H9 (cell line): Measurements from ENCODE around the gene NDC1. TPM values are rescaled to one million over a fixed set of nuclear protein-coding genes. Genes with fewer than 3 reads are reported as not detected.

Experiments used
- DNase-seq: peaks from one replicate; pipeline ENCODE4 v3.0.0-alpha.2; 2017
- H2AFZ ChIP-seq: one replicate; pipeline ENCODE4 v1.6.1; 2013; ENCODE audit warnings: mild to moderate bottlenecking, low read length, control low read depth, moderate library complexity
- H2AK5ac ChIP-seq: 2 replicates; pipeline ENCODE4 v1.6.1; 2013; ENCODE audit warnings: low read length, control low read depth, mixed read lengths; ENCODE audit not compliant: insufficient read length
- H2BK120ac ChIP-seq: one replicate; pipeline ENCODE4 v1.6.1; 2013; ENCODE audit warnings: low read depth, mild to moderate bottlenecking, low read length, control low read depth, inconsistent platforms; ENCODE audit not compliant: poor library complexity, severe bottlenecking
- H2BK12ac ChIP-seq: 2 replicates; pipeline ENCODE4 v1.6.1; 2013; ENCODE audit warnings: low read length, control low read depth, mixed read lengths, low read depth; ENCODE audit not compliant: insufficient read length
- H2BK15ac ChIP-seq: 2 replicates; pipeline ENCODE4 v1.6.1; 2013; ENCODE audit warnings: low read depth, low read length, control low read depth
- H2BK20ac ChIP-seq: one replicate; pipeline ENCODE4 v1.6.1; 2013; ENCODE audit warnings: low read depth, mild to moderate bottlenecking, low read length, control low read depth, inconsistent platforms; ENCODE audit not compliant: poor library complexity, severe bottlenecking
- H2BK5ac ChIP-seq: 2 replicates; pipeline ENCODE4 v1.6.1; 2013; ENCODE audit warnings: low read length, control low read depth, mixed read lengths; ENCODE audit not compliant: insufficient read length
- H3K14ac ChIP-seq: 2 replicates; pipeline ENCODE4 v1.6.1; 2013; ENCODE audit warnings: low read length, control low read depth; ENCODE audit not compliant: insufficient read depth
- H3K18ac ChIP-seq: 2 replicates; pipeline ENCODE4 v1.6.1; 2013; ENCODE audit warnings: low read depth, mild to moderate bottlenecking, mixed read lengths, low read length, control low read depth; ENCODE audit not compliant: insufficient read length
- H3K23ac ChIP-seq: 2 replicates; pipeline ENCODE4 v1.6.1; 2013; ENCODE audit warnings: low read length, control low read depth, mixed read lengths, low read depth; ENCODE audit not compliant: insufficient read length
- H3K23me2 ChIP-seq: 2 replicates; pipeline ENCODE4 v1.6.1; 2013; ENCODE audit warnings: low read depth, mild to moderate bottlenecking, mixed read lengths, low read length, control low read depth; ENCODE audit not compliant: insufficient read length, poor library complexity, severe bottlenecking
- H3K27ac ChIP-seq: 2 replicates; pipeline ENCODE4 v1.5.1; 2013; ENCODE audit warnings: low read length, control low read depth, mixed read lengths, low read depth; ENCODE audit not compliant: insufficient read length
- H3K27me3 ChIP-seq: 2 replicates; pipeline ENCODE4 v1.6.1; 2013; ENCODE audit warnings: low read length, control low read depth, inconsistent platforms; ENCODE audit not compliant: insufficient read depth
- H3K4ac ChIP-seq: 2 replicates; pipeline ENCODE4 v1.6.1; 2013; ENCODE audit warnings: low read depth, mild to moderate bottlenecking, control low read depth, inconsistent platforms, low read length, moderate library complexity
- H3K4me1 ChIP-seq: 2 replicates; pipeline ENCODE4 v1.6.1; 2013; ENCODE audit warnings: low read length, control low read depth, inconsistent platforms; ENCODE audit not compliant: insufficient read depth
- H3K4me2 ChIP-seq: 2 replicates; pipeline ENCODE4 v1.6.1; 2013; ENCODE audit warnings: low read length, control low read depth, mixed read lengths; ENCODE audit not compliant: insufficient read length, insufficient read depth
- H3K56ac ChIP-seq: 2 replicates; pipeline ENCODE4 v1.6.1; 2013; ENCODE audit warnings: low read depth, mild to moderate bottlenecking, mixed read lengths, low read length, control low read depth; ENCODE audit not compliant: insufficient read length
- H3K79me1 ChIP-seq: 2 replicates; pipeline ENCODE4 v1.6.1; 2013; ENCODE audit warnings: low read depth, mild to moderate bottlenecking, moderate library complexity, low read length, control low read depth, inconsistent platforms; ENCODE audit not compliant: insufficient read depth, poor library complexity, severe bottlenecking
- H3K79me2 ChIP-seq: 2 replicates; pipeline ENCODE4 v1.6.1; 2013; ENCODE audit warnings: low read length, control low read depth, inconsistent platforms; ENCODE audit not compliant: insufficient read depth
- H3K9ac ChIP-seq: 2 replicates; pipeline ENCODE4 v1.6.1; 2013; ENCODE audit warnings: low read length, control low read depth, mixed read lengths; ENCODE audit not compliant: insufficient read length; ENCODE audit errors: extremely low read depth
- H3K9me3 ChIP-seq: one replicate; pipeline ENCODE4 v1.6.1; 2013; ENCODE audit warnings: low read depth, low read length, inconsistent platforms; ENCODE audit not compliant: control insufficient read depth
- H3T11ph ChIP-seq: one replicate; pipeline ENCODE4 v1.6.1; 2013; ENCODE audit warnings: mild to moderate bottlenecking, low read length, control low read depth, inconsistent platforms
- H4K20me1 ChIP-seq: one replicate; pipeline ENCODE4 v1.6.1; 2013; ENCODE audit not compliant: control insufficient read depth, insufficient read length, insufficient read depth
- H4K5ac ChIP-seq: 2 replicates; pipeline ENCODE4 v1.6.1; 2013; ENCODE audit warnings: low read depth, mild to moderate bottlenecking, mixed read lengths, low read length, control low read depth; ENCODE audit not compliant: insufficient read length
- H4K8ac ChIP-seq: replicated peaks from 2 replicates; pipeline ENCODE4 v1.6.1; 2013; ENCODE audit warnings: low read length, control low read depth, mixed read lengths, low read depth; ENCODE audit not compliant: insufficient read length
- H4K91ac ChIP-seq: 2 replicates; pipeline ENCODE4 v1.6.1; 2013; ENCODE audit warnings: low read depth, mild to moderate bottlenecking, moderate library complexity, mixed read lengths, low read length, control low read depth; ENCODE audit not compliant: insufficient read length
- H3K27ac Mint-ChIP-seq, 3 experiments: 2 replicates in 2 of 3; 3 replicates in 1 of 3; pipeline ENCODE4 v1.8.0; 2020 to 2021; ENCODE audit warnings: mixed read lengths in 3 of 3, mild to moderate bottlenecking in 1 of 3, moderate library complexity in 1 of 3
- H3K27me3 Mint-ChIP-seq: 2 replicates; pipeline ENCODE4 v1.8.0; 2021; ENCODE audit warnings: low read depth, mild to moderate bottlenecking, moderate library complexity, mixed read lengths
- H3K36me3 Mint-ChIP-seq, 3 experiments: 2 replicates in 2 of 3; 3 replicates in 1 of 3; pipeline ENCODE4 v1.8.0; 2020 to 2021; ENCODE audit warnings: low read depth in 3 of 3, mixed read lengths in 3 of 3; ENCODE audit not compliant: insufficient read depth in 1 of 3
- H3K4me1 Mint-ChIP-seq, 2 experiments: 2 replicates each; pipeline ENCODE4 v1.8.0; 2020; ENCODE audit warnings: mixed read lengths in 2 of 2
- H3K4me3 Mint-ChIP-seq, 2 experiments: 2 replicates in 1 of 2; 3 replicates in 1 of 2; pipeline ENCODE4 v1.8.0; 2020 to 2021; ENCODE audit warnings: mild to moderate bottlenecking in 2 of 2, mixed read lengths in 2 of 2, moderate library complexity in 1 of 2
- H3K9me3 Mint-ChIP-seq, 2 experiments: 2 replicates in 1 of 2; 3 replicates in 1 of 2; pipeline ENCODE4 v1.8.0; 2020; ENCODE audit warnings: mild to moderate bottlenecking in 2 of 2, mixed read lengths in 2 of 2, moderate library complexity in 1 of 2
- WGBS: extraction: QIAGEN DNeasy Blood & Tissue Kit; methylation state at CpG from one replicate; pipeline ENCODE4 v1.1.7; 2013; ENCODE audit warnings: missing lambda C conversion rate, low lambda C conversion rate, mixed read lengths; ENCODE audit not compliant: insufficient read length; ENCODE audit errors: extremely low coverage; 5-methylcytosine and 5-hydroxymethylcytosine counted together
- total RNA-seq: library from RNA; stranded (reverse); gene quantifications from 2 replicates; pipeline ENCODE4 v1.2.1, GENCODE V29; 2021
- TF ChIP-seq, protein P1 (sequence below): fragments of 200-600 bp; sonication (generic); conservative IDR thresholded peaks from 3 replicates; pipeline ENCODE4 v1.8.0; 2021; ENCODE audit warnings: antibody characterized with exemption, mild to moderate bottlenecking

Gene NDC1
- total RNA-seq, 1 experiment from 2014 or later = 49.3 TPM

DNA sequence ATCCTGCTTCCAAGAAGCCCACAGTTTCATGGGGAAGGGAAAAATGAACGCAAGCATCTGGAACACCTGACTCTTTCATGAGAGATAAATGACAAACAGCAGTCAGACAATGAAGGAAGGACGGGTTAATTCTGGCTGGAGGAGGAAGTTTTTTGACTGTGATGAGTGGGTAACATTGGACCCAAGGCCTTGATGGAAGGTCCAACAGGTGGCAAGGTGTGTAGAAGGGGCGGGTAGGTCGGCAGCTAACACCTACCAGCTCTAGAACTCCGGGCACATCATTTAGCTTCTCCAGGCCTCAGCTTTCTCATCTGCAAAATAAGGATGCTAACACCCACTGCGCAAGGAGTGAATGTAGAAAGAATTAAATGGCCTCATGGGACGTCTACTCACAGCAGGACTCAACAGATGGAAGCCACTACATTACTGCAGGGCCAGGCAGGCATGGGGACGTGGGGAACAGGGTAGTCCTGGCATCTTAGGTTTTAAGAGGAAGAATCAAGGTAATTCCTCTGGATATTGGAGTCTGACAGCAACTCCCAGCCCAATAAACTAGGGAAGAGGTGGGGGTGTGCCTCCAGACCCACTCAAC is 112.0 kb downstream of the NDC1 start:
- no peak overlapping the region for H3K4me3 Mint-ChIP-seq
- Histone ChIP-seq H3K23me2 (no peaks in the 10 kb centered on the region), H2BK5ac (no peak overlapping the region), H3K18ac (no peak overlapping the region), H4K8ac (no peak overlapping the region), H4K91ac (no peak overlapping the region), H3K27ac (no peak overlapping the region), H3T11ph (no peak overlapping the region), H3K9ac (no peak overlapping the region), H2BK12ac (no peak overlapping the region), H4K5ac (no peak overlapping the region), H3K23ac (no peak overlapping the region), H3K9me3 (no peaks in the 10 kb centered on the region), H4K20me1 (no peaks in the 10 kb centered on the region), H2AFZ (no peak overlapping the region), H3K14ac (no peak overlapping the region), H3K56ac (no peak overlapping the region), H3K79me2 (no peaks in the 10 kb centered on the region), H2AK5ac (no peak overlapping the region), H2BK120ac (no peak overlapping the region), H3K4me1 (0 out of 2 replicates have a peak, but pooled peaks cover 2% of the 10 kb centered on the region), H2BK15ac (no peak overlapping the region), H2BK20ac (no peak overlapping the region), H3K79me1 (no peaks in the 10 kb centered on the region), H3K4me2 (no peak overlapping the region), H3K4ac (no peak overlapping the region), H3K27me3 (no peaks in the 10 kb centered on the region; the same call in 1 of the 2 replicates)
- H3K9me3 Mint-ChIP-seq = no peaks in the 10 kb centered on the region
- H3K27ac Mint-ChIP-seq = no peak overlapping the region
- WGBS = no CpG with 5 or more reads among the region's 8 CpGs
- H3K4me1 Mint-ChIP-seq = peaks cover 7 to 14% of the 10 kb centered on the region in 2 experiments
- no peak for DNase-seq
- TF ChIP-seq, protein P1, sequence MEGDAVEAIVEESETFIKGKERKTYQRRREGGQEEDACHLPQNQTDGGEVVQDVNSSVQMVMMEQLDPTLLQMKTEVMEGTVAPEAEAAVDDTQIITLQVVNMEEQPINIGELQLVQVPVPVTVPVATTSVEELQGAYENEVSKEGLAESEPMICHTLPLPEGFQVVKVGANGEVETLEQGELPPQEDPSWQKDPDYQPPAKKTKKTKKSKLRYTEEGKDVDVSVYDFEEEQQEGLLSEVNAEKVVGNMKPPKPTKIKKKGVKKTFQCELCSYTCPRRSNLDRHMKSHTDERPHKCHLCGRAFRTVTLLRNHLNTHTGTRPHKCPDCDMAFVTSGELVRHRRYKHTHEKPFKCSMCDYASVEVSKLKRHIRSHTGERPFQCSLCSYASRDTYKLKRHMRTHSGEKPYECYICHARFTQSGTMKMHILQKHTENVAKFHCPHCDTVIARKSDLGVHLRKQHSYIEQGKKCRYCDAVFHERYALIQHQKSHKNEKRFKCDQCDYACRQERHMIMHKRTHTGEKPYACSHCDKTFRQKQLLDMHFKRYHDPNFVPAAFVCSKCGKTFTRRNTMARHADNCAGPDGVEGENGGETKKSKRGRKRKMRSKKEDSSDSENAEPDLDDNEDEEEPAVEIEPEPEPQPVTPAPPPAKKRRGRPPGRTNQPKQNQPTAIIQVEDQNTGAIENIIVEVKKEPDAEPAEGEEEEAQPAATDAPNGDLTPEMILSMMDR = no peak
- peaks cover 13% of the 10 kb centered on the region for H3K27me3 Mint-ChIP-seq
- no peaks in the 10 kb centered on the region for H3K36me3 Mint-ChIP-seq
